ENCODE data around the gene THADA.
A peak's percentile ranks its signal among the peaks of the same experiment; 100 is the strongest.

DNA sequence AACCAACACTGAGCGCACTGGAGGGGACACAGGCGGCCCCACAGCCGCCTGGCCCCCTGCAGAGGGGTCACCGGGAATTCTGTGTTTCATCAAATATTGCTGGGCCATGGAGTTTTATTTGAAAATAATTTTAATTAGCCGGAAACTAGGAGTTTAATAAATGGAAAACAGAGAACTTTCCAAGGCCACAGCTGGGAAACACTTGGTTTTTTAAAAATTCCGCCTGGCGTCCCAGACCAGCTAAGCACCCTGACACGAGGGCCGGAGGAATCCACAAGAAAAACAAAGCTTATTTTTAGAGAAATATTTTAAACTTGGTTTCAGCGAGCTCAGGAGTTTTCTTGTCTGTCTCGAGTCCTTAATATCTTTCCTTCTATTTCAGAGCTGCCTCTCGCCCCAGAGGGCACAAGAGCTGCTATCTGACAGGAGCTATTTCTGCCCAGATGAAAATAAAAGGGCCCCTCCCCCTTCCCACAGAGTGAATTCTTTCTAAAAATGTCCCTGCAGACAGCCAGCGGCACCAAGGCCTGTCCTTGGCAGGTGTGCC, 377.6 kb downstream of the THADA start:
- TF ChIP-seq, protein P1, sequence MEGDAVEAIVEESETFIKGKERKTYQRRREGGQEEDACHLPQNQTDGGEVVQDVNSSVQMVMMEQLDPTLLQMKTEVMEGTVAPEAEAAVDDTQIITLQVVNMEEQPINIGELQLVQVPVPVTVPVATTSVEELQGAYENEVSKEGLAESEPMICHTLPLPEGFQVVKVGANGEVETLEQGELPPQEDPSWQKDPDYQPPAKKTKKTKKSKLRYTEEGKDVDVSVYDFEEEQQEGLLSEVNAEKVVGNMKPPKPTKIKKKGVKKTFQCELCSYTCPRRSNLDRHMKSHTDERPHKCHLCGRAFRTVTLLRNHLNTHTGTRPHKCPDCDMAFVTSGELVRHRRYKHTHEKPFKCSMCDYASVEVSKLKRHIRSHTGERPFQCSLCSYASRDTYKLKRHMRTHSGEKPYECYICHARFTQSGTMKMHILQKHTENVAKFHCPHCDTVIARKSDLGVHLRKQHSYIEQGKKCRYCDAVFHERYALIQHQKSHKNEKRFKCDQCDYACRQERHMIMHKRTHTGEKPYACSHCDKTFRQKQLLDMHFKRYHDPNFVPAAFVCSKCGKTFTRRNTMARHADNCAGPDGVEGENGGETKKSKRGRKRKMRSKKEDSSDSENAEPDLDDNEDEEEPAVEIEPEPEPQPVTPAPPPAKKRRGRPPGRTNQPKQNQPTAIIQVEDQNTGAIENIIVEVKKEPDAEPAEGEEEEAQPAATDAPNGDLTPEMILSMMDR (conservative IDR thresholded peaks at IDR 0.05 in 1 of 2, IDR thresholded peaks at IDR 0.05 in 1 of 2; ENCODE audit: low read depth in 1 of 2, low read length in 2 of 2), result peak in 1 of 2 donors; percentile 11
- no peak for TF ChIP-seq EZH2 (IDR thresholded peaks at IDR 0.05; ENCODE audit: low read length, missing control alignments)
